ENCODE data around the gene RTL10.

Gene RTL10

DNA sequence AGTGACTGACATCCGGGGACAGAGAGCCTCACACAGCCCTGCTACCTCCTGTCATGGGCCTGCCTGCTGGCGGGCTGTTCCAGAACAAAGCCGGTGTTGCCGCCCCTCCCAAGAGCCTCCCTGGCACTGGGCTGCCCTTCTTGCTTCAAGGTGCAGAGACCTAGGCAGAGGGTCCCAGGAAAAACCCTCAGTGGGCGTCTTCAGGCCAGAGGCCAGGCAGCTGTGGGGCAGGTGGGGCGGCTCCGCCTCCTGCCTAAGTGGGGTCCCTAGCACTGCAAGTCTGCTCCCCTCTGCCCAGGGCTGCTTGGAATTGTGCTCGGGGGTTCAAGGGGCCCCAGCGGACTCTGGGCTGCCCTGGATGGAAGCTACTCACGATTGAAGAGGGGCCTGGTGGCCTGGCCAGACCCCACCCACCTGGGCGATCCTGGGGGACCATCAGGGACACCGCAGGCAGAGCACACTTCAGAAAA is 20.4 kb upstream of the RTL10 start:
- H3K9me3 ChIP-seq (ENCODE audit: control insufficient read depth in 2 of 2, low read length in 2 of 2) = no peaks in the 10 kb centered on the region
- H3K4me1 ChIP-seq (ENCODE audit: control insufficient read depth, insufficient read depth, low read length) = peaks cover 3% of the 10 kb centered on the region
- H3K4me3 ChIP-seq (ENCODE audit: low read length in 2 of 2) = no peak overlapping the region
- no peak overlapping the region for H3K27ac ChIP-seq (ENCODE audit: low read length)
- H3K27me3 ChIP-seq (ENCODE audit: control insufficient read depth in 1 of 2, insufficient read depth in 2 of 2, low read length in 2 of 2) = no peaks in the 10 kb centered on the region
- peaks cover 0 to 3% of the 10 kb centered on the region in 2 donors for H3K36me3 ChIP-seq (ENCODE audit: control insufficient read depth in 2 of 2, insufficient read depth in 2 of 2, low read length in 2 of 2)
- H3K9ac ChIP-seq (ENCODE audit: low read length in 2 of 2) = no peak overlapping the region

GRCh38 chr22:19874307-19875060 is 19.8 kb upstream of the RTL10 start:
- no peak overlapping the region for H3K4me3 ChIP-seq (ENCODE audit: low read length in 2 of 2)
- H3K36me3 ChIP-seq (ENCODE audit: control insufficient read depth in 2 of 2, insufficient read depth in 2 of 2, low read length in 2 of 2) = peaks cover 0 to 3% of the 10 kb centered on the region in 2 donors
- no peaks in the 10 kb centered on the region for H3K27me3 ChIP-seq (ENCODE audit: control insufficient read depth in 1 of 2, insufficient read depth in 2 of 2, low read length in 2 of 2)
- H3K9me3 ChIP-seq (ENCODE audit: control insufficient read depth in 2 of 2, low read length in 2 of 2) = no peaks in the 10 kb centered on the region
- no peak overlapping the region for H3K9ac ChIP-seq (ENCODE audit: low read length in 2 of 2)
- peaks cover 3% of the 10 kb centered on the region for H3K4me1 ChIP-seq (ENCODE audit: control insufficient read depth, insufficient read depth, low read length)
- no peak overlapping the region for H3K27ac ChIP-seq (ENCODE audit: low read length)

- no peak overlapping the region for H3K4me3 ChIP-seq (ENCODE audit: low read length in 2 of 2)
- no peak overlapping the region for H3K27ac ChIP-seq (ENCODE audit: low read length)
- H3K4me1 ChIP-seq (ENCODE audit: control insufficient read depth, insufficient read depth, low read length) = peaks cover 3% of the 10 kb centered on the region
- no peak overlapping the region for H3K9ac ChIP-seq (ENCODE audit: low read length in 2 of 2)
- no peaks in the 10 kb centered on the region for H3K9me3 ChIP-seq (ENCODE audit: control insufficient read depth in 2 of 2, low read length in 2 of 2)
- peaks cover 0 to 3% of the 10 kb centered on the region in 2 donors for H3K36me3 ChIP-seq (ENCODE audit: control insufficient read depth in 2 of 2, insufficient read depth in 2 of 2, low read length in 2 of 2)
- no peaks in the 10 kb centered on the region for H3K27me3 ChIP-seq (ENCODE audit: control insufficient read depth in 1 of 2, insufficient read depth in 2 of 2, low read length in 2 of 2)
Measured at GRCh38 chr22:19873960-19874306, 19.3 kb upstream of the RTL10 start.

- Histone ChIP-seq H3K4me1 (ENCODE audit: control insufficient read depth, insufficient read depth, low read length) (peaks cover 3% of the 10 kb centered on the region), H3K36me3 (ENCODE audit: control insufficient read depth in 2 of 2, insufficient read depth in 2 of 2, low read length in 2 of 2) (peaks cover 0 to 2% of the 10 kb centered on the region in 2 donors), H3K9ac (ENCODE audit: low read length in 2 of 2) (no peak overlapping the region), H3K27me3 (ENCODE audit: control insufficient read depth in 1 of 2, insufficient read depth in 2 of 2, low read length in 2 of 2) (no peaks in the 10 kb centered on the region), H3K4me3 (ENCODE audit: low read length in 2 of 2) (no peak overlapping the region), H3K27ac (ENCODE audit: low read length) (no peak overlapping the region), H3K9me3 (ENCODE audit: control insufficient read depth in 2 of 2, low read length in 2 of 2) (no peaks in the 10 kb centered on the region)
Measured at GRCh38 chr22:19873138-19873959, 18.7 kb upstream of the RTL10 start.

GRCh38 chr22:19872779-19873137 is 18.1 kb upstream of the RTL10 start:
- no peak overlapping the region for H3K9ac ChIP-seq (ENCODE audit: low read length in 2 of 2)
- H3K4me1 ChIP-seq (ENCODE audit: control insufficient read depth, insufficient read depth, low read length) = peaks cover 3% of the 10 kb centered on the region

DNA sequence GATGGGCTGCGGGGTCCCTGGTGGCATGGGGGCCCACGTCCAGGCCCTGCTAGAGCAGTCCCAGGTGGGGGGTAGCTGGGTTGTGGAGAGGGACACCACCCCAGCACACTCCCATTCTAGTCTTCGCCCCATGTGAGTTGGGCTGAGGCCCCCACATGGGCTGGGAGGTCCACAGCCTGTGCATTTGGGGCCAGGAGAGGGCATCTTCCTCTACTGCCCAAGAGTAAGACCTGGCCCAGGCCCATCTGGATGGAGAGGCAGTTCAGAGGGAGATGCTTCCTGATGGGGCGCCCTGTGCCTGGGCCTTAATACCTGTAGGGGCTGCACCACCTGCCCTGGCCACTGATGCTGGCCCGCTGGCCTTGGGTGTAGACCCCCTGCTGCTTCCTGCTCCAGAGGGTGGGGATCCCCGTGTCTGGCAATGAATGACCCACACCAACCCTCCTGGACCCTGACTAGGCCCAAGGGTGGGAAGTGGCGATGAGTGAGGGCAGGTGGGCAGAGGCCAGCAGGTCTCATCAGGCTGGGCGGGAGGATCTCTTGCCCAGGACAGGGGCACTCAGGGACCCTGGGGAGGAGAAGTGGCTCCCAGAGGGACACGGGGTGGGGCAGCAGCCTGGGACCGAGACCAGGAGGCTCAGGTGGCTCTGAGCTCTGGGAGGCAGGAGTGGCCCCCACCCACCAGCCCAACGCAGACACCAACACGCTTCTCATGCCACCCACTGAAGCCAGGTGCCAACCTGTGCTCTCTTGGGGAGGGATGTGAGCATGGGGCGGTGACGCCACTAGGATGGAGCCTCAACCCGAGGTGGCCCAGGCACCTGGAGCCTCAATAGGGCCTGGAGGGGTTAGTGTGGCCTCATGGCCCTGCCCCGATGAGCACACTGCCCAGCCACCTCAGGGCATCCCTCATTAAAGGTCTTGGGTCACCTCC is 17.4 kb upstream of the RTL10 start:
- Histone ChIP-seq H3K4me1 (ENCODE audit: control insufficient read depth, insufficient read depth, low read length) (peaks cover 3% of the 10 kb centered on the region), H3K9me3 (ENCODE audit: control insufficient read depth in 2 of 2, low read length in 2 of 2) (no peaks in the 10 kb centered on the region), H3K9ac (ENCODE audit: low read length in 2 of 2) (no peak overlapping the region), H3K27me3 (ENCODE audit: control insufficient read depth in 1 of 2, insufficient read depth in 2 of 2, low read length in 2 of 2) (no peaks in the 10 kb centered on the region), H3K4me3 (ENCODE audit: low read length in 2 of 2) (no peak overlapping the region), H3K27ac (ENCODE audit: low read length) (no peak overlapping the region), H3K36me3 (ENCODE audit: control insufficient read depth in 2 of 2, insufficient read depth in 2 of 2, low read length in 2 of 2) (no peaks in the 10 kb centered on the region)

More at GRCh38 chr22:19872779-19873137, 18.1 kb upstream of the RTL10 start:
- H3K9me3 ChIP-seq (ENCODE audit: control insufficient read depth in 2 of 2, low read length in 2 of 2) = no peaks in the 10 kb centered on the region
- no peak overlapping the region for H3K4me3 ChIP-seq (ENCODE audit: low read length in 2 of 2)
- H3K36me3 ChIP-seq (ENCODE audit: control insufficient read depth in 2 of 2, insufficient read depth in 2 of 2, low read length in 2 of 2) = no peaks in the 10 kb centered on the region
- no peaks in the 10 kb centered on the region for H3K27me3 ChIP-seq (ENCODE audit: control insufficient read depth in 1 of 2, insufficient read depth in 2 of 2, low read length in 2 of 2)
- H3K27ac ChIP-seq (ENCODE audit: low read length) = no peak overlapping the region

DNA sequence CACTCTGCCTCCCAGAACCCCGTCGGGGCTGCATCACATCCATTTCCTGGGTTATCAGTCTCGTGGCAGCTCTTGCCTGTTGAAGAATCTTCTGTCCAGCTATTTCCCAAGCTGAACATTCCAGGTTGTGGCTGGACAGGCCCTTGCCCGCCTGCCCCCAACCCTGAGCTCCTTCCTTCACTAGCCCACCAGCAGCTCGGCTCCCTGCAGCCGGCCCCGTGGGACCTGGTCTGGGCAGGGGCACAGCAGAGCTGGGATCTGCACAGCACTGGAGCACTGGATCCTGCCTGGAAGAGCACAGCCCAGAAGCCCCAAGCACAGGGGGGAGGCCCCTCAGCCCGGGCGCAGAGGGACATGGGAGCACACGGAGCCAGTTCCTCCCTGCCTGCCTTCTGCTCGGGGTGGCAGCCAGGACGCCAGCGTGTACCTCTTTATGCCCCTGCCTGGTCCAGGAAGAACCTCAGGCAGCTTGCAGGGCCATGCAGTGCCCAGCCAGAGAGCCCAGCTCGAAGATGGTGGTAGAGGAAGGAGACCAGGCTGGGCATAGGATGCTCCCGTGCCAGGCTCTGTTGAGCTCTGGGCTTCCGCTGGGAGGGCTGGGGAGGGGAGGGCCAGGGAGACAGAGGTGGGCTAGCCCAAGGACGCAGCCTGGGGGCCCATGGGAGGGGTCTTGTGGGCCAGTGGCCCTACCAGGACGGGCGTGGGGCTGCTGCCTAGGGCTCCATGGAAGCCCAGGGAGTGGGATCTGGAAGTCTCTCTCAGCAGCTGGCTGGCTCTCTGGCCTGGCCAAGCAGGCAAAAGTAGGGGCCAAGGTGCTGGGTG is 16.6 kb upstream of the RTL10 start:
- H3K4me3 ChIP-seq (ENCODE audit: low read length in 2 of 2) = no peak overlapping the region
- H3K9ac ChIP-seq (ENCODE audit: low read length in 2 of 2) = no peak overlapping the region
- H3K9me3 ChIP-seq (ENCODE audit: control insufficient read depth in 2 of 2, low read length in 2 of 2) = no peaks in the 10 kb centered on the region
- no peaks in the 10 kb centered on the region for H3K36me3 ChIP-seq (ENCODE audit: control insufficient read depth in 2 of 2, insufficient read depth in 2 of 2, low read length in 2 of 2)
- no peak overlapping the region for H3K27ac ChIP-seq (ENCODE audit: low read length)
- H3K27me3 ChIP-seq (ENCODE audit: control insufficient read depth in 1 of 2, insufficient read depth in 2 of 2, low read length in 2 of 2) = no peaks in the 10 kb centered on the region
- H3K4me1 ChIP-seq (ENCODE audit: control insufficient read depth, insufficient read depth, low read length) = peaks cover 3% of the 10 kb centered on the region

GRCh38 chr22:19870153-19871022 is 15.7 kb upstream of the RTL10 start:
- no peaks in the 10 kb centered on the region for H3K36me3 ChIP-seq (ENCODE audit: control insufficient read depth in 2 of 2, insufficient read depth in 2 of 2, low read length in 2 of 2)
- H3K9ac ChIP-seq (ENCODE audit: low read length in 2 of 2) = no peak overlapping the region
- H3K27ac ChIP-seq (ENCODE audit: low read length) = no peak overlapping the region
- peaks cover 3% of the 10 kb centered on the region for H3K4me1 ChIP-seq (ENCODE audit: control insufficient read depth, insufficient read depth, low read length)
- no peaks in the 10 kb centered on the region for H3K27me3 ChIP-seq (ENCODE audit: control insufficient read depth in 1 of 2, insufficient read depth in 2 of 2, low read length in 2 of 2)
- no peaks in the 10 kb centered on the region for H3K9me3 ChIP-seq (ENCODE audit: control insufficient read depth in 2 of 2, low read length in 2 of 2)
- H3K4me3 ChIP-seq (ENCODE audit: low read length in 2 of 2) = no peak overlapping the region

DNA sequence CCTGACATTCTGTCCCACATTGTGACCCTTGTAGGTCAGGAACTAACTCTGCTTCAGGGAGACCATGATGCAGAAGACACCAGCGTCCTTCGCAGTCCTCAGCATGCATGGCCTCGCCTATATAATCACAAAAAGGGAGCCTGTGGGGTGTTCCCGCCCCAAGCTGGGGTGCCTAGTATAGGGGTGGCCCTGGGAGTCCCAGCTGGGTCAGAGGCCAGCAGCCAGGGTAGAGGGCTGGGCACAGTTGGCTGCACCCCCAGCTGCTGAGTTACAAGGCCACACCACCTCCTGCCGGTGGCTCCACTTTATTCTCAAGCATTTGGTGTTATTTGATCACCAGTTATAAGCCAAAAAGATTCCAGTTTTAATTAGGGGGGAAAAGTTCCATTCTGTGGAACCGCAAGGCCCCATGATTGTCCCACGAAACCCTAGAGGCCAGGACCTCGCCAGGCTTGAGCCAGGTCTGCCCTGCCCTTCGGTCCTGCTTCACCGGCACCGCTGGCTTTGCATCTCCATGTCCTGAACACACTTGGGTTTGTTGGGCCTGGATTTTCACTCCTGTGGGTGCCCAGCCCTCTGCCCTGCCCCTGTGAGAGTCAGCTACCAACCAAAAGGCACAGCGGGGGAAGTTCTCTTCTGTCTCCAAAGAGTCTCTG is 15.0 kb upstream of the RTL10 start:
- Histone ChIP-seq H3K4me3 (ENCODE audit: low read length in 2 of 2) (no peak overlapping the region), H3K9me3 (ENCODE audit: control insufficient read depth in 2 of 2, low read length in 2 of 2) (no peaks in the 10 kb centered on the region), H3K9ac (ENCODE audit: low read length in 2 of 2) (no peak overlapping the region), H3K27ac (ENCODE audit: low read length) (no peak overlapping the region), H3K4me1 (ENCODE audit: control insufficient read depth, insufficient read depth, low read length) (no peaks in the 10 kb centered on the region), H3K27me3 (ENCODE audit: control insufficient read depth in 1 of 2, insufficient read depth in 2 of 2, low read length in 2 of 2) (no peaks in the 10 kb centered on the region), H3K36me3 (ENCODE audit: control insufficient read depth in 2 of 2, insufficient read depth in 2 of 2, low read length in 2 of 2) (no peaks in the 10 kb centered on the region)

All from stomach smooth muscle (tissue), 2 donors.